Endothelial cell of umbilical vein (primary cell): Measurements from ENCODE around the gene CPSF7. TPM values are rescaled to one million over a fixed set of nuclear protein-coding genes. Genes with fewer than 3 reads are reported as not detected.

Experiments
- BruUV-seq: library from RNA; stranded (reverse); fragments of 400-500 nt; replicated peaks from 2 replicates; lab custom pipeline; 2021; lab: Mats Ljungman, UMichigan
- CTCF ChIA-PET: fragments of 300-600, 350-600 bp; sonication (Branson Sonifier 250); formaldehyde crosslinking; loops from one replicate; lab custom pipeline; 2021; ENCODE audit warnings: antibody characterized with exemption, inconsistent platforms; lab: Charles Lee
- POLR2A ChIA-PET: fragments of 300-600, 350-600 bp; sonication (Branson Sonifier 250); formaldehyde crosslinking; loops from one replicate; lab custom pipeline; 2021; ENCODE audit warnings: antibody characterized with exemption, inconsistent platforms; lab: Charles Lee
- DNase-seq: peaks from one replicate; pipeline ENCODE4 v3.0.0-alpha.2; 2011; ENCODE audit warnings: low read depth, low spot score
- FAIRE-seq: peaks from 2 replicates; lab custom pipeline; 2011; peaks lifted over from hg19 to GRCh38; lab: Jason Lieb, UNC
- H2AFZ ChIP-seq: 2 replicates; pipeline ENCODE4 v1.6.0; 2012; ENCODE audit warnings: low read depth, low read length, control low read depth, inconsistent platforms
- H3K27ac ChIP-seq: 2 replicates; pipeline ENCODE4 v1.5.1; 2011; ENCODE audit warnings: low read depth, mild to moderate bottlenecking, control low read depth, low read length, moderate library complexity; ENCODE audit not compliant: insufficient read depth
- H3K27me3 ChIP-seq, 2 experiments: 2 replicates each; pipeline versions ENCODE4 v1.6.0 to v1.6.1; 2011; ENCODE audit warnings: low read length in 2 of 2, mixed read lengths in 1 of 2; ENCODE audit not compliant: control insufficient read depth in 2 of 2, insufficient read depth in 2 of 2
- H3K36me3 ChIP-seq, 2 experiments: 2 replicates in 1 of 2; 3 replicates in 1 of 2; pipeline ENCODE4 v1.5.1; 2011; ENCODE audit warnings: low read length in 2 of 2, mild to moderate bottlenecking in 1 of 2, moderate library complexity in 1 of 2; ENCODE audit not compliant: control insufficient read depth in 2 of 2, insufficient read depth in 2 of 2; ENCODE audit errors: extremely low read depth in 1 of 2
- H3K4me1 ChIP-seq: 3 replicates; pipeline ENCODE4 v1.5.1; 2011; ENCODE audit warnings: mild to moderate bottlenecking, low read length; ENCODE audit not compliant: control insufficient read depth, insufficient read depth; ENCODE audit errors: extremely low read depth
- H3K4me2 ChIP-seq: 2 replicates; pipeline ENCODE4 v1.6.1; 2011; ENCODE audit warnings: low read length, control low read depth, mixed read lengths; ENCODE audit not compliant: insufficient read depth
- H3K4me3 ChIP-seq, 3 experiments: fragments of 200-600 bp in 1 of 3; sonication (generic), shearing (Covaris generic) in 1 of 3; replicated peaks in 1 of 3; 2 replicates each; pipeline ENCODE4 v1.5.1; 2011 to 2016; ENCODE audit warnings: control low read depth in 3 of 3, low read length in 3 of 3, mild to moderate bottlenecking in 2 of 3, inconsistent platforms in 1 of 3, low read depth in 1 of 3, moderate library complexity in 1 of 3; ENCODE audit not compliant: insufficient read depth in 1 of 3
- H3K79me2 ChIP-seq: 2 replicates; pipeline ENCODE4 v1.6.0; 2012; ENCODE audit warnings: low read length, inconsistent platforms; ENCODE audit not compliant: control insufficient read depth, insufficient read depth
- H3K9ac ChIP-seq: replicated peaks from 2 replicates; pipeline ENCODE3; 2011; ENCODE audit warnings: low read length, control low read depth; ENCODE audit not compliant: insufficient read depth; ENCODE audit errors: extremely low read depth
- H3K9me1 ChIP-seq: replicated peaks from 3 replicates; pipeline ENCODE4 v1.6.0; 2011; ENCODE audit warnings: mild to moderate bottlenecking, low read length; ENCODE audit not compliant: control insufficient read depth, insufficient read depth; ENCODE audit errors: extremely low read depth
- H3K9me3 ChIP-seq: replicated peaks from 2 replicates; pipeline ENCODE4 v1.5.1; 2012; ENCODE audit warnings: low read length, inconsistent platforms; ENCODE audit not compliant: control insufficient read depth, insufficient read depth
- H4K20me1 ChIP-seq: replicated peaks from 2 replicates; pipeline ENCODE3; 2011; ENCODE audit warnings: mild to moderate bottlenecking, low read length; ENCODE audit not compliant: control insufficient read depth, insufficient read depth; ENCODE audit errors: extremely low read depth
- EZH2 ChIP-seq: IDR thresholded peaks from 2 replicates; pipeline ENCODE4 v1.6.1; 2012; ENCODE audit warnings: borderline replicate concordance, low read depth, mild to moderate bottlenecking, moderate library complexity, low read length, inconsistent platforms; ENCODE audit not compliant: severe bottlenecking
- FOS ChIP-seq: IDR thresholded peaks from 2 replicates; pipeline ENCODE4 v1.6.1; 2011; ENCODE audit warnings: mild to moderate bottlenecking, low read length, moderate library complexity, borderline replicate concordance; ENCODE audit not compliant: insufficient read depth
- GATA2 ChIP-seq: IDR thresholded peaks from 2 replicates; pipeline ENCODE4 v1.7.0; 2011; ENCODE audit warnings: low read depth, mild to moderate bottlenecking, moderate library complexity, mixed read lengths, low read length; ENCODE audit not compliant: insufficient read length, insufficient read depth
- JUN ChIP-seq: IDR thresholded peaks from 2 replicates; pipeline ENCODE4 v1.6.1; 2011; ENCODE audit warnings: borderline replicate concordance, low read depth; ENCODE audit not compliant: insufficient read length, insufficient read depth
- MYC ChIP-seq: IDR thresholded peaks from one replicate; pipeline ENCODE4 v1.6.1; 2011; ENCODE audit warnings: mild to moderate bottlenecking, low read depth, low read length
- POLR2A ChIP-seq: IDR thresholded peaks from 2 replicates; pipeline ENCODE4 v1.6.1; 2012; ENCODE audit warnings: low read depth, mild to moderate bottlenecking, control low read depth, low read length
- POLR2AphosphoS5 ChIP-seq: IDR thresholded peaks from 2 replicates; pipeline ENCODE4 v1.6.1; 2012; ENCODE audit warnings: low read depth, mild to moderate bottlenecking, control low read depth, low read length, moderate library complexity; ENCODE audit not compliant: insufficient read depth
- dilution Hi-C: fragments of 300-500 bp; cut with MboI; formaldehyde crosslinking; loops from one replicate; pipeline ENCODE4 v1.15.0; 2019; ENCODE audit warnings: low sequenced_read_pairs; ENCODE audit not compliant: extremely low pct_ligation_motif_present
- intact Hi-C: fragments of 100-400 bp; cut with micrococcal nuclease; formaldehyde crosslinking; loops from one replicate; pipeline ENCODE4 v1.10.0; 2022
- polyA plus RNA-seq, 4 experiments: library from polyadenylated mRNA; depleted of rRNA in 3 of 4; stranded (reverse) in 3 of 4; unstranded in 1 of 4; fragments of >200 nt; gene quantifications; 2 replicates each; pipeline versions ENCODE4 v1.2.1 to v1.2.3, GENCODE V29; 2011 to 2012; ENCODE audit warnings: missing spikeins in 1 of 4
- total RNA-seq: library from RNA; stranded (reverse); gene quantifications from 2 replicates; pipeline ENCODE4 v1.2.3, GENCODE V29; 2021
- TF ChIP-seq, protein P1 (sequence below), 2 donors: IDR thresholded peaks; 1 replicate in 1 of 2; 2 replicates in 1 of 2; pipeline ENCODE4 v1.5.1; 2011; ENCODE audit warnings: low read length in 2 of 2, mild to moderate bottlenecking in 2 of 2, moderate library complexity in 2 of 2, control low read depth in 1 of 2, inconsistent platforms in 1 of 2, low read depth in 1 of 2; ENCODE audit not compliant: insufficient read depth in 1 of 2; ENCODE audit errors: extremely low read depth in 1 of 2
- TF ChIP-seq, protein P2 (sequence below): IDR thresholded peaks from 2 replicates; pipeline ENCODE4 v1.6.1; 2011; ENCODE audit not compliant: insufficient read depth, insufficient read length

CPSF7 gene
- total and polyA plus RNA-seq, 2 donors (not counting 3 experiments of a cell fraction or from before 2014, with no cell fraction given), result 77.0 to 88.4 TPM

DNA sequence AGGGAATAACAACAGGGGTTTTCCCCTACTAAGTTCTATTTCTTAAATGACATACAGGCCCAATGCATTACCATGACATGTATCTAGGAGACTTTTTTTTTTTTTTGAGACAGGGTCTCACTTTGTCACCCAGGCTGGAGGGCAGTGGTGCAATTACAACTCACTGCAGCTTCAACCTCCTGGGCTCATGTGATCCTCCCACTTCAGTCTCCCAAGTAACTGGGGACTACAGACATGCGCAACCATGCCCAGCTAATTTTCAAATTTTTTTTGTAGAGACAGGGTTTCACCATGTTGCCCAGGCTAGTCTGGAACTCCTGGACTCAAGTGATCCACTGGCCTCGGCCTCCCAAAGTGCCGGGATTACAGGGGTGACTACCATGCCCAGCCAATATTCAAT, 7.5 kb downstream of the CPSF7 start:
- H3K9me1 ChIP-seq, result no peaks in the 10 kb centered on the region
- TF ChIP-seq EZH2 (no peak), POLR2A (no peak), FOS (no peak), JUN (no peak), GATA2 (no peak), POLR2AphosphoS5 (no peak), MYC (no peak)
- TF ChIP-seq, protein P1, sequence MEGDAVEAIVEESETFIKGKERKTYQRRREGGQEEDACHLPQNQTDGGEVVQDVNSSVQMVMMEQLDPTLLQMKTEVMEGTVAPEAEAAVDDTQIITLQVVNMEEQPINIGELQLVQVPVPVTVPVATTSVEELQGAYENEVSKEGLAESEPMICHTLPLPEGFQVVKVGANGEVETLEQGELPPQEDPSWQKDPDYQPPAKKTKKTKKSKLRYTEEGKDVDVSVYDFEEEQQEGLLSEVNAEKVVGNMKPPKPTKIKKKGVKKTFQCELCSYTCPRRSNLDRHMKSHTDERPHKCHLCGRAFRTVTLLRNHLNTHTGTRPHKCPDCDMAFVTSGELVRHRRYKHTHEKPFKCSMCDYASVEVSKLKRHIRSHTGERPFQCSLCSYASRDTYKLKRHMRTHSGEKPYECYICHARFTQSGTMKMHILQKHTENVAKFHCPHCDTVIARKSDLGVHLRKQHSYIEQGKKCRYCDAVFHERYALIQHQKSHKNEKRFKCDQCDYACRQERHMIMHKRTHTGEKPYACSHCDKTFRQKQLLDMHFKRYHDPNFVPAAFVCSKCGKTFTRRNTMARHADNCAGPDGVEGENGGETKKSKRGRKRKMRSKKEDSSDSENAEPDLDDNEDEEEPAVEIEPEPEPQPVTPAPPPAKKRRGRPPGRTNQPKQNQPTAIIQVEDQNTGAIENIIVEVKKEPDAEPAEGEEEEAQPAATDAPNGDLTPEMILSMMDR (IDR thresholded peaks at IDR 0.05; ENCODE audit: extremely low read depth in 1 of 2, insufficient read depth in 1 of 2, low read depth in 1 of 2, low read length in 2 of 2), result no peak
- TF ChIP-seq, protein P2, sequence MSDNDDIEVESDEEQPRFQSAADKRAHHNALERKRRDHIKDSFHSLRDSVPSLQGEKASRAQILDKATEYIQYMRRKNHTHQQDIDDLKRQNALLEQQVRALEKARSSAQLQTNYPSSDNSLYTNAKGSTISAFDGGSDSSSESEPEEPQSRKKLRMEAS, result no peak
- peaks cover 59% of the 10 kb centered on the region for H3K79me2 ChIP-seq
- BruUV-seq, result no TSS peak
- H3K27me3 ChIP-seq, result no peaks in the 10 kb centered on the region
- peaks cover 31 to 34% of the 10 kb centered on the region in 2 experiments for H3K36me3 ChIP-seq
- POLR2A ChIA-PET, result no interaction called here
- no peak overlapping the region for H3K9ac ChIP-seq
- no peak for FAIRE-seq
- dilution Hi-C loops (no loop called here), intact Hi-C loops (no loop called here)
- no peaks in the 10 kb centered on the region for H3K4me1 ChIP-seq
- no peak overlapping the region for H2AFZ ChIP-seq
- H3K4me3 ChIP-seq, result no peak overlapping the region
- CTCF ChIA-PET, result no interaction called here
- H3K27ac ChIP-seq, result no peak overlapping the region
- no peak for DNase-seq
- no peaks in the 10 kb centered on the region for H4K20me1 ChIP-seq
- H3K4me2 ChIP-seq, result no peak overlapping the region
- no peaks in the 10 kb centered on the region for H3K9me3 ChIP-seq
